GM19193 (cell line): ENCODE measurements around the gene GRIN3B.

Experiments used
- POLR2A ChIP-seq: IDR thresholded peaks from 4 replicates; pipeline ENCODE4 v1.6.1; 2011; ENCODE audit not compliant: insufficient read depth, insufficient read length; ENCODE audit errors: extremely low read depth

GRIN3B gene

GRCh38 chr19:960601-960938, 39.6 kb upstream of the GRIN3B start:
- TF ChIP-seq POLR2A, result no peak

GRCh38 chr19:961866-962620, 38.2 kb upstream of the GRIN3B start:
- TF ChIP-seq POLR2A, result no peak

- no peak for TF ChIP-seq POLR2A
These were observed 37.4 kb upstream of the GRIN3B start for GRCh38 chr19:962683-963400.

GRCh38 chr19:963486-963951, 36.7 kb upstream of the GRIN3B start:
- TF ChIP-seq POLR2A, result no peak

- no peak for TF ChIP-seq POLR2A
These were observed 36.1 kb upstream of the GRIN3B start for GRCh38 chr19:964116-964520.

- TF ChIP-seq POLR2A, result no peak
These were observed 35.2 kb upstream of the GRIN3B start for GRCh38 chr19:964761-965694.

GRCh38 chr19:966485-967088, 33.6 kb upstream of the GRIN3B start:
- TF ChIP-seq POLR2A, result no peak

- no peak for TF ChIP-seq POLR2A
These were observed 29.5 kb upstream of the GRIN3B start for GRCh38 chr19:970695-971094.

GRCh38 chr19:971795-972194, 28.4 kb upstream of the GRIN3B start:
- TF ChIP-seq POLR2A, result no peak

- TF ChIP-seq POLR2A, result no peak
These were observed 27.9 kb upstream of the GRIN3B start for GRCh38 chr19:972281-972680.

- TF ChIP-seq POLR2A, result no peak
These were observed 26.3 kb upstream of the GRIN3B start for GRCh38 chr19:973726-974563.

GRCh38 chr19:974564-975257, 25.5 kb upstream of the GRIN3B start:
- no peak for TF ChIP-seq POLR2A

GRCh38 chr19:976476-976875, 23.7 kb upstream of the GRIN3B start:
- TF ChIP-seq POLR2A, result no peak
